GM23248 (cell line): ENCODE results near the gene MOB3B.

Experiments
- EZH2 ChIP-seq: fragments of 200-600 bp; sonication (generic); IDR thresholded peaks from 2 replicates; pipeline ENCODE4 v1.6.1; 2018; ENCODE audit warnings: antibody characterized with exemption, mild to moderate bottlenecking; ENCODE audit not compliant: insufficient read depth, poor library complexity, severe bottlenecking
- EZH2phosphoT487 ChIP-seq: fragments of 200-600 bp; sonication (generic); IDR thresholded peaks from 2 replicates; pipeline ENCODE4 v1.6.1; 2018; ENCODE audit warnings: antibody characterized with exemption, moderate library complexity, mild to moderate bottlenecking, low read depth; ENCODE audit not compliant: insufficient read depth

DNA sequence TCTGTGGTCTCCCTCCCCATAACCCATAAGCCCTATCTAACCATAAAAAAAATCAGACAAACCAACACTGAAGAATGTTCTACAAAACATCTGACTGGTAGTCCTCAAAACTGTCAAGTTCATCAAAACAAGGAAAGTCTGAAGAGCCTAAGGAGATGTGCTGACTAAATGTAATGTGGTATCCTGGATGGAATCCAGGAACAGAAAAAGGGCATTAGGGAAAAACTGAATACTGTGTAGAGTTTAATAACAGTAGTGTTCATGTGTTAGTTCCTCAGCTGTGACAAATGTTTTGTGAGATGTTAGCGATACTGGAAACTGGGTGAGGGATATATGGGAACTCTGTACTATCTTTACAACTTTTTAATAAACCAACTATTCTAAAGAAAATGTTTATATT is 157.0 kb downstream of the MOB3B start:
- TF ChIP-seq EZH2: no peak
- TF ChIP-seq EZH2phosphoT487: no peak
